Astrocyte (in vitro differentiated cells and primary cell): Measurements from ENCODE around the gene FNDC3B. TPM values are rescaled to one million over a fixed set of nuclear protein-coding genes. Genes with fewer than 3 reads are reported as not detected.

Source experiments
- DNase-seq: peaks from one replicate; pipeline ENCODE4 v3.0.0-alpha.2; 2010; ENCODE audit warnings: low read depth
- FAIRE-seq: peaks from 2 replicates; lab custom pipeline; 2011; peaks lifted over from hg19 to GRCh38; lab: Jason Lieb, UNC
- H2AFZ ChIP-seq: 2 replicates; pipeline ENCODE4 v1.6.0; 2012; ENCODE audit warnings: low read depth, low read length, inconsistent platforms
- H3K27ac ChIP-seq: 2 replicates; pipeline ENCODE4 v1.5.1; 2011; ENCODE audit warnings: low read depth, low read length, inconsistent platforms
- H3K27me3 ChIP-seq: 2 replicates; pipeline ENCODE4 v1.6.0; 2011; ENCODE audit warnings: low read length, inconsistent platforms; ENCODE audit not compliant: insufficient read depth
- H3K36me3 ChIP-seq: 2 replicates; pipeline ENCODE4 v1.5.1; 2011; ENCODE audit warnings: low read length, inconsistent platforms; ENCODE audit not compliant: insufficient read depth
- H3K4me1 ChIP-seq: 2 replicates; pipeline ENCODE4 v1.5.1; 2011; ENCODE audit warnings: low read length, inconsistent platforms; ENCODE audit not compliant: insufficient read depth
- H3K4me2 ChIP-seq: 2 replicates; pipeline ENCODE4 v1.6.0; 2012; ENCODE audit warnings: low read length, inconsistent platforms
- H3K4me3 ChIP-seq: 2 replicates; pipeline ENCODE4 v1.5.1; 2011; ENCODE audit warnings: low read depth, mild to moderate bottlenecking, low read length, inconsistent platforms; ENCODE audit not compliant: insufficient read depth
- H3K79me2 ChIP-seq: 2 replicates; pipeline ENCODE4 v1.6.0; 2012; ENCODE audit warnings: mild to moderate bottlenecking, low read length, inconsistent platforms; ENCODE audit not compliant: insufficient read depth
- H3K9ac ChIP-seq: 2 replicates; pipeline ENCODE4 v1.6.0; 2012; ENCODE audit warnings: mild to moderate bottlenecking, low read length, inconsistent platforms
- H3K9me3 ChIP-seq: 2 replicates; pipeline ENCODE4 v1.5.1; 2012; ENCODE audit warnings: low read depth, mild to moderate bottlenecking, low read length, inconsistent platforms; ENCODE audit not compliant: insufficient read depth
- H4K20me1 ChIP-seq: 2 replicates; pipeline ENCODE4 v1.6.0; 2012; ENCODE audit warnings: low read length, inconsistent platforms; ENCODE audit not compliant: insufficient read depth
- H3K27ac Mint-ChIP-seq: one replicate; pipeline ENCODE4 v1.8.0; 2021; ENCODE audit warnings: mild to moderate bottlenecking, mixed read lengths; ENCODE audit not compliant: unreplicated experiment
- H3K27me3 Mint-ChIP-seq: one replicate; pipeline ENCODE4 v1.8.0; 2021; ENCODE audit warnings: low read depth, mixed read lengths; ENCODE audit not compliant: unreplicated experiment
- H3K36me3 Mint-ChIP-seq: one replicate; pipeline ENCODE4 v1.8.0; 2021; ENCODE audit warnings: low read depth, mixed read lengths; ENCODE audit not compliant: unreplicated experiment
- H3K4me1 Mint-ChIP-seq: one replicate; pipeline ENCODE4 v1.8.0; 2021; ENCODE audit warnings: low read depth, mixed read lengths; ENCODE audit not compliant: unreplicated experiment
- H3K4me3 Mint-ChIP-seq: one replicate; pipeline ENCODE4 v1.8.0; 2021; ENCODE audit warnings: mild to moderate bottlenecking, moderate library complexity, mixed read lengths; ENCODE audit not compliant: unreplicated experiment
- H3K9me3 Mint-ChIP-seq: one replicate; pipeline ENCODE4 v1.8.0; 2021; ENCODE audit warnings: mild to moderate bottlenecking, mixed read lengths; ENCODE audit not compliant: unreplicated experiment
- EZH2 ChIP-seq: IDR thresholded peaks from 2 replicates; pipeline ENCODE4 v1.6.1; 2012; ENCODE audit warnings: mild to moderate bottlenecking, low read length, inconsistent platforms; ENCODE audit not compliant: insufficient read depth
- total RNA-seq: library from RNA; stranded (reverse); gene quantifications from 2 replicates; pipeline ENCODE4 v1.2.1, GENCODE V29; 2021
- TF ChIP-seq, protein P1 (sequence below): IDR thresholded peaks from 2 replicates; pipeline ENCODE4 v1.5.1; 2011; ENCODE audit warnings: low read depth, mild to moderate bottlenecking, inconsistent platforms, low read length, moderate library complexity; ENCODE audit not compliant: insufficient read depth

Gene FNDC3B
- total RNA-seq, 1 donor from 2014 or later = 327 TPM

DNA sequence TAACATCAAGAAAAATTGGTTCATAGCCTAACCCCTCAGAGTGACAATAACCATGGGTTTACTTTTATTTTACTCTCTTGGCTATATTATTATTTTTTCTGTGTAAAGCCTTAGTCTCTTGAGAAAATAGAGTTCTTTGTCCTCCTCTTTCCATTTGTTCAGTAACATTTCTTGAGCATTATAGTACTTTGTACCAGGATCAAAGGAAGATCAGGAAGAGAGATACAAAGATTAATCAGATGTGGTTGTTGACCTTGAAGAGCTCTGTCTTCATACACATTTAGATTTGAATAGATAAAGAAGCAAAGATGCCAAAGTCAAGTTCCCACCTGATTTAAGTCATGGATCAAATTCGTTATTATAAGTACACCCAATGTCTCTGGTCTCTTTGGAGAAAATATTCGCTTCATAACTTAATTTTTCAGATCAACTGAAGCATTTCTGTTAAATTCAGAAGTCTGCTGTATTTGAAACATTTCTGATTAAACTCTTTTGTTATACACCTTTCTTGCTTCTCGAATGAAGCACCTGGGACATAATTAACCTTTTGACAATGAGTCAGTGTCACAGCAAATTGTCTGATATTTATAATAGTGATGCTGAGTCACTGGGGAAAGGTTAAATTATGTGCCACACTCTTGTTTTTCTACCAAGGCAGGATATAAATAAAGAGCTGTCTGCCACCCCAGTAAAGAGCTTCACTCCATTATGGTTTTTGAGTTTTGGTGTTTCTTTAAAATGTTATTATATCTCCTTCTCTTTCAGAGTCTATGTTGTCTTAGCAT lies 308.7 kb downstream of the FNDC3B start:
- H3K4me2 ChIP-seq = no peak overlapping the region
- no peak overlapping the region for H3K9ac ChIP-seq
- no peak for DNase-seq
- H3K9me3 ChIP-seq = no peaks in the 10 kb centered on the region
- peak; percentile 29 for FAIRE-seq
- no peak for TF ChIP-seq EZH2
- TF ChIP-seq, protein P1, sequence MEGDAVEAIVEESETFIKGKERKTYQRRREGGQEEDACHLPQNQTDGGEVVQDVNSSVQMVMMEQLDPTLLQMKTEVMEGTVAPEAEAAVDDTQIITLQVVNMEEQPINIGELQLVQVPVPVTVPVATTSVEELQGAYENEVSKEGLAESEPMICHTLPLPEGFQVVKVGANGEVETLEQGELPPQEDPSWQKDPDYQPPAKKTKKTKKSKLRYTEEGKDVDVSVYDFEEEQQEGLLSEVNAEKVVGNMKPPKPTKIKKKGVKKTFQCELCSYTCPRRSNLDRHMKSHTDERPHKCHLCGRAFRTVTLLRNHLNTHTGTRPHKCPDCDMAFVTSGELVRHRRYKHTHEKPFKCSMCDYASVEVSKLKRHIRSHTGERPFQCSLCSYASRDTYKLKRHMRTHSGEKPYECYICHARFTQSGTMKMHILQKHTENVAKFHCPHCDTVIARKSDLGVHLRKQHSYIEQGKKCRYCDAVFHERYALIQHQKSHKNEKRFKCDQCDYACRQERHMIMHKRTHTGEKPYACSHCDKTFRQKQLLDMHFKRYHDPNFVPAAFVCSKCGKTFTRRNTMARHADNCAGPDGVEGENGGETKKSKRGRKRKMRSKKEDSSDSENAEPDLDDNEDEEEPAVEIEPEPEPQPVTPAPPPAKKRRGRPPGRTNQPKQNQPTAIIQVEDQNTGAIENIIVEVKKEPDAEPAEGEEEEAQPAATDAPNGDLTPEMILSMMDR = no peak
- Mint-ChIP-seq H3K27ac (no peak overlapping the region), H3K9me3 (no peaks in the 10 kb centered on the region), H3K27me3 (no peaks in the 10 kb centered on the region), H3K36me3 (peaks cover 27% of the 10 kb centered on the region), H3K4me3 (peak overlapping the region; percentile 40), H3K4me1 (peaks cover 17% of the 10 kb centered on the region)
- no peaks in the 10 kb centered on the region for H3K79me2 ChIP-seq
- H3K36me3 ChIP-seq = peaks cover 76% of the 10 kb centered on the region
- H3K4me1 ChIP-seq = peaks cover 2% of the 10 kb centered on the region
- no peak overlapping the region for H3K4me3 ChIP-seq
- H4K20me1 ChIP-seq = peaks cover 51% of the 10 kb centered on the region
- H3K27ac ChIP-seq = no peak overlapping the region
- no peaks in the 10 kb centered on the region for H3K27me3 ChIP-seq
- H2AFZ ChIP-seq = no peak overlapping the region

DNA sequence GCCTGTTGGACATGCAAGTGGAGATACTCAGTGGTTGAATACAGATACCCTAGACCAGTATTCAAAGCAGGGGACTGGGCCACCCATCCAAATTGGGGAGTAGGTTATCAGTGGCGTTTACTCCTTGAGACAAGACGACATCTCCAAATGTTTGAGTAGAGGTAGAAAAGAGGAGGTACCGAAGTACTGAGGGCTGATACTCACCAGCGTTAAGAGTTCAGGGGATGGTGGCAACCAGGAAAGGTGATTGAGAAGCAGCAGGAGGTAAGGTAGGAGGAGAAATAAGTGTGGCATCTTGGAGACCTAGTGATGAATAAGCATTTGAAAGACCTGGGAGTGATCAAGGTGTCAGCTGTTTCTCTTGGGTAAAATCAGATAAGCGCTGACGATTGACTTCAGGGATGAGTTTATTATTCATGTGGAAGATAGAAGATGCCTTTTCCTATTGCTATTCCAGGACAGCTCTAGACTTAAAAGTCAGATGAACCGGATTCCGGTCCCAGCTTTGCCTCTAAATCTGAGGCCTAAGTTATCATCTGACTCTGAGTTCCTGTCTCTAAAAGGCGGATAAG lies 312.6 kb downstream of the FNDC3B start:
- Histone ChIP-seq H3K4me2 (no peak overlapping the region), H4K20me1 (peaks cover 65% of the 10 kb centered on the region), H3K4me1 (peaks cover 14% of the 10 kb centered on the region), H3K9me3 (no peaks in the 10 kb centered on the region), H3K36me3 (peaks cover 43% of the 10 kb centered on the region), H2AFZ (no peak overlapping the region), H3K79me2 (no peaks in the 10 kb centered on the region), H3K27me3 (no peaks in the 10 kb centered on the region), H3K9ac (no peak overlapping the region), H3K4me3 (no peak overlapping the region), H3K27ac (no peak overlapping the region)
- no peaks in the 10 kb centered on the region for H3K9me3 Mint-ChIP-seq
- H3K36me3 Mint-ChIP-seq = peaks cover 23% of the 10 kb centered on the region
- peaks cover 29% of the 10 kb centered on the region for H3K4me1 Mint-ChIP-seq
- DNase-seq = no peak
- H3K27ac Mint-ChIP-seq = no peak overlapping the region
- H3K4me3 Mint-ChIP-seq = no peak overlapping the region
- no peak for FAIRE-seq
- TF ChIP-seq, protein P1 = no peak
- no peak for TF ChIP-seq EZH2
- H3K27me3 Mint-ChIP-seq = no peaks in the 10 kb centered on the region

DNA sequence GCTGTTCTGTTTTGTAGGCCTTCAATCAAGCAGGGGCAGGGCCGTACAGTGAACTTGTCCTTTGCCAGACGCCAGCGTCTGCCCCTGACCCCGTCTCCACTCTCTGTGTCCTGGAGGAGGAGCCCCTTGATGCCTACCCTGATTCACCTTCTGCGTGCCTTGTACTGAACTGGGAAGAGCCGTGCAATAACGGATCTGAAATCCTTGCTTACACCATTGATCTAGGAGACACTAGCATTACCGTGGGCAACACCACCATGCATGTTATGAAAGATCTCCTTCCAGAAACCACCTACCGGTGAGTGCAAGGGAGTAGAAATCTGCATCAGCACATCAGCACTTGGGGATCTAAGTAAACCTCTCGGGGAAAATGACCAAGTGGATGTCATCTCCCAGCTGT lies 313.4 kb downstream of the FNDC3B start:
- Histone ChIP-seq H3K27me3 (no peaks in the 10 kb centered on the region), H2AFZ (no peak overlapping the region), H3K79me2 (peaks cover 4% of the 10 kb centered on the region), H3K9ac (no peak overlapping the region), H3K9me3 (no peaks in the 10 kb centered on the region), H4K20me1 (peaks cover 65% of the 10 kb centered on the region), H3K4me3 (no peak overlapping the region), H3K36me3 (peaks cover 43% of the 10 kb centered on the region), H3K27ac (no peak overlapping the region), H3K4me2 (no peak overlapping the region), H3K4me1 (peaks cover 14% of the 10 kb centered on the region)
- no peaks in the 10 kb centered on the region for H3K27me3 Mint-ChIP-seq
- TF ChIP-seq EZH2 = no peak
- TF ChIP-seq, protein P1 = no peak
- no peak overlapping the region for H3K4me3 Mint-ChIP-seq
- FAIRE-seq (no peak), DNase-seq (no peak)
- H3K9me3 Mint-ChIP-seq = no peaks in the 10 kb centered on the region
- H3K27ac Mint-ChIP-seq = no peak overlapping the region
- H3K4me1 Mint-ChIP-seq = peaks cover 33% of the 10 kb centered on the region
- peaks cover 26% of the 10 kb centered on the region for H3K36me3 Mint-ChIP-seq
